GM12872 (cell line): Measurements from ENCODE around the gene ELOVL2.

Source experiments
- TF ChIP-seq, protein P1 (sequence below): IDR thresholded peaks from 3 replicates; pipeline ENCODE4 v1.5.1; 2011; ENCODE audit warnings: low read depth, mild to moderate bottlenecking, low read length, moderate library complexity; ENCODE audit not compliant: insufficient read depth

Gene ELOVL2

DNA sequence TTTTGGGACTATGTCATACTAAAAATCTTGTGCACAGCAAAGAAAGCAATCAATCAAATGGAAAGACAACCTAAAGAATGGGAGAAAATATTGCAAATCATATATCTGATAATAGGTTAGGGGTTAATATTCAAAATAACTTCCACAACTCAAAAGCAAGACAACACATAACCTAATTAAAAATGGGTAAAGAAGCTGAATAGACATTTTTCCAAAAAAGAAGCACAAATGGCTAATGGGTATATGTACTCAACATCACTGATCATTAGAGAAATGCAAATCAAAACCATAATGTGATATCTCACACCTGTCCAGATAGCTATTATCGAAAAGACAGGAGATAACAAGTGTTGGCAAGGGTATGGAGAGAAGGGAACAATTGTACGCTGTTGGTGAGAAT is 104.3 kb downstream of the ELOVL2 start:
- TF ChIP-seq, protein P1, sequence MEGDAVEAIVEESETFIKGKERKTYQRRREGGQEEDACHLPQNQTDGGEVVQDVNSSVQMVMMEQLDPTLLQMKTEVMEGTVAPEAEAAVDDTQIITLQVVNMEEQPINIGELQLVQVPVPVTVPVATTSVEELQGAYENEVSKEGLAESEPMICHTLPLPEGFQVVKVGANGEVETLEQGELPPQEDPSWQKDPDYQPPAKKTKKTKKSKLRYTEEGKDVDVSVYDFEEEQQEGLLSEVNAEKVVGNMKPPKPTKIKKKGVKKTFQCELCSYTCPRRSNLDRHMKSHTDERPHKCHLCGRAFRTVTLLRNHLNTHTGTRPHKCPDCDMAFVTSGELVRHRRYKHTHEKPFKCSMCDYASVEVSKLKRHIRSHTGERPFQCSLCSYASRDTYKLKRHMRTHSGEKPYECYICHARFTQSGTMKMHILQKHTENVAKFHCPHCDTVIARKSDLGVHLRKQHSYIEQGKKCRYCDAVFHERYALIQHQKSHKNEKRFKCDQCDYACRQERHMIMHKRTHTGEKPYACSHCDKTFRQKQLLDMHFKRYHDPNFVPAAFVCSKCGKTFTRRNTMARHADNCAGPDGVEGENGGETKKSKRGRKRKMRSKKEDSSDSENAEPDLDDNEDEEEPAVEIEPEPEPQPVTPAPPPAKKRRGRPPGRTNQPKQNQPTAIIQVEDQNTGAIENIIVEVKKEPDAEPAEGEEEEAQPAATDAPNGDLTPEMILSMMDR = no peak

DNA sequence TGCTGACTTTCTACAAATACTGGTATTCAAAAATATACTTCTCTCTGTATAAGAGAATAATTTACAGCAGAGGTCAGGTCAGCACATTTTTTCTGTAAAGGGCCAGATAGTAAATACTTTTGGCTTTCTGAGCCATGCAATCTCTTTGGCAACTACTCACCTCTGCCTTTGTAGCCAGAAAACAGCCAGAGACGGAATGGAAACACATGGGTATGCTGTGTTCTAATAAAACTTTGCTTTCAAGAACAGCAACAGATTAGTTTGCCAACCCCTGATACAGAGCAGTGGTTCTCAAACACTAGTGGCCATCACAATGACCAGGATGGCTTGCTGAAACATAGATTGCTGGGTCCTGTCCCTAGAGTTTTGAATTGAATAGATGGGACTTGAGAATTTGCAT is 111.0 kb downstream of the ELOVL2 start:
- TF ChIP-seq, protein P1 = no peak
